RWPE2 (cell line): ENCODE data around the gene MDM4.

Experiments used
- ATAC-seq: fragments of 200-7000 bp; cut with Tn5 transposase; 3 replicates; pipeline ENCODE4 v1.9.1; 2021; ENCODE audit warnings: low read depth
- DNase-seq: peaks from one replicate; pipeline ENCODE4 v3.0.0-alpha.2; 2020; ENCODE audit warnings: low spot score
- H3K27ac ChIP-seq: fragments of 450-650 bp; 2 replicates; pipeline ENCODE4 v1.5.1; 2017; ENCODE audit warnings: mild to moderate bottlenecking; ENCODE audit not compliant: poor library complexity, severe bottlenecking
- H3K27me3 ChIP-seq: fragments of 250-450 bp; sonication (Bioruptor Pico); 2 replicates; pipeline ENCODE4 v1.5.1; 2021; ENCODE audit warnings: mild to moderate bottlenecking, moderate library complexity; ENCODE audit not compliant: insufficient read depth, poor library complexity, severe bottlenecking
- H3K36me3 ChIP-seq: fragments of 250-450 bp; sonication (Bioruptor Pico); 2 replicates; pipeline ENCODE4 v1.5.1; 2020; ENCODE audit warnings: low read depth, mild to moderate bottlenecking, moderate library complexity
- H3K4me1 ChIP-seq: fragments of 250-450 bp; sonication (Bioruptor Pico); 2 replicates; pipeline ENCODE4 v1.5.1; 2021; ENCODE audit warnings: mild to moderate bottlenecking, moderate library complexity; ENCODE audit not compliant: insufficient read depth, poor library complexity, severe bottlenecking
- H3K4me3 ChIP-seq: fragments of 250-450 bp; sonication (Bioruptor Pico); 2 replicates; pipeline ENCODE4 v1.5.1; 2021; ENCODE audit warnings: mild to moderate bottlenecking, moderate library complexity; ENCODE audit not compliant: severe bottlenecking
- H3K9me3 ChIP-seq: fragments of 250-450 bp; sonication (Bioruptor Pico); 2 replicates; pipeline ENCODE4 v1.5.1; 2021; ENCODE audit warnings: mild to moderate bottlenecking, moderate library complexity; ENCODE audit not compliant: severe bottlenecking
- CTCF ChIP-seq: fragments of 450-650 bp; IDR thresholded peaks from one replicate; pipeline ENCODE4 v1.5.1; 2017; ENCODE audit warnings: mild to moderate bottlenecking, moderate library complexity; ENCODE audit not compliant: poor library complexity, severe bottlenecking

MDM4 gene

DNA sequence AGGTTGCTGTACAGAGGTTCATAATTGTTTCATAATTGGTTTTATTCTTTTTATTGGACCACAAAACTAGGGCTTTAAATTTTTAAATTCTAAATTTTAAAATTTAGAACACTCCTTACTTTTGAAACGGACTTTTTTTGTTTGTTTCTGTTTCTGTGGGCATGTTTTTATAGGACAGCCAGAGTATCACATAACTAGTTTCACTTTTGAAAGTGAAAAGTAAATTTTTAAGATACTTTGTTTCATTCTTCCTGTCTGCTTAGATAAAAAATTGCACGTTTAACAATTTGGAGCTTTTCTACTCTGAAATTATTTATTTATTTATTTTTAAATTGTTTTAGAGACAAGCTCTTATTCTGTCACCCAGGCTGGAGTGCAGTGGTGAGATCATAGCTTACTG is 29.7 kb downstream of the MDM4 start:
- H3K9me3 ChIP-seq, result no peaks in the 10 kb centered on the region
- no peaks in the 10 kb centered on the region for H3K27me3 ChIP-seq
- H3K4me1 ChIP-seq, result no peaks in the 10 kb centered on the region
- no peak overlapping the region for H3K27ac ChIP-seq
- no peak overlapping the region for H3K4me3 ChIP-seq
- TF ChIP-seq CTCF, result no peak
- ATAC-seq, result no peak
- peaks cover 99% of the 10 kb centered on the region for H3K36me3 ChIP-seq
- DNase-seq, result no peak

- Histone ChIP-seq H3K4me3 (no peak overlapping the region), H3K9me3 (no peaks in the 10 kb centered on the region), H3K4me1 (no peaks in the 10 kb centered on the region), H3K27me3 (no peaks in the 10 kb centered on the region), H3K36me3 (peaks cover 89% of the 10 kb centered on the region), H3K27ac (no peak overlapping the region)
- TF ChIP-seq CTCF, result no peak
- no peak for ATAC-seq
- DNase-seq, result no peak
These were observed 32.1 kb downstream of the MDM4 start for GRCh38 chr1:204548265-204548664.

GRCh38 chr1:204549313-204549712 is 33.1 kb downstream of the MDM4 start:
- Histone ChIP-seq H3K9me3 (no peaks in the 10 kb centered on the region), H3K4me1 (no peaks in the 10 kb centered on the region), H3K27me3 (no peaks in the 10 kb centered on the region), H3K27ac (no peak overlapping the region), H3K36me3 (peaks cover 86% of the 10 kb centered on the region), H3K4me3 (no peak overlapping the region)
- DNase-seq (no peak), ATAC-seq (no peak)
- TF ChIP-seq CTCF, result no peak

DNA sequence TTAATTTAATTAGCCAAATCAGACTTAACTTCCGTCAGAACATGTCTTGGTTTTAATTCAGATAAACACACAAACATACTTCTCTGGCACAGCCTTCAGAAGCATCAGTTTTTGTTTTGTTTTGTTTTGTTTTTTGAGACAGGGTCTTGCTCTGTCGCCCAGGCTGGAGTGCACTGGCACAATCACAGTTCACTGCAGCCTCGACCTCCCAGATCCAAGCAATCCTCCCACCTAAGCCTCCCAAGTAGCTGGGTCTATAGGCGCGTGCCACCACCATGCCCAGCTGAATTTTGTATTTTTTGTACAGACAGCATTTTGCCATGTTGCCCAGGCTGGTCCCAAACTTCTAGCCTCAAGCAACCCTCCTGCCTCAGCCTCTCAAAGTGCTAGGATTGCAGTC is 34.7 kb downstream of the MDM4 start:
- peaks cover 76% of the 10 kb centered on the region for H3K36me3 ChIP-seq
- ATAC-seq (no peak), DNase-seq (no peak)

More for the DNA sequence above, 34.7 kb downstream of the MDM4 start:
- no peaks in the 10 kb centered on the region for H3K9me3 ChIP-seq
- no peak for TF ChIP-seq CTCF
- no peak overlapping the region for H3K4me3 ChIP-seq
- no peaks in the 10 kb centered on the region for H3K27me3 ChIP-seq
- H3K4me1 ChIP-seq, result no peaks in the 10 kb centered on the region
- no peak overlapping the region for H3K27ac ChIP-seq
